Parathyroid adenoma (tissue), 2 donors: ENCODE results near the gene SLC25A26.

Experiments used
- H2AFZ ChIP-seq: fragments of 300-600 bp; sonication (generic); one replicate; pipeline ENCODE4 v1.7.0; 2017; ENCODE audit warnings: antibody characterized with exemption, mild to moderate bottlenecking
- H3K27ac ChIP-seq: fragments of 300-600 bp; sonication (generic); one replicate; pipeline ENCODE4 v1.7.0; 2017
- H3K27me3 ChIP-seq: fragments of 300-600 bp; sonication (generic); one replicate; pipeline ENCODE4 v1.7.0; 2017; ENCODE audit warnings: low read length; ENCODE audit not compliant: control insufficient read depth, insufficient read depth
- H3K36me3 ChIP-seq: fragments of 300-600 bp; sonication (generic); one replicate; pipeline ENCODE4 v1.7.0; 2017; ENCODE audit warnings: low read length; ENCODE audit not compliant: control insufficient read depth, insufficient read depth
- H3K4me1 ChIP-seq: fragments of 300-600 bp; sonication (generic); one replicate; pipeline ENCODE4 v1.7.0; 2017; ENCODE audit warnings: control low read depth
- H3K4me2 ChIP-seq: fragments of 300-600 bp; sonication (generic); one replicate; pipeline ENCODE4 v1.7.0; 2017; ENCODE audit warnings: low read length
- H3K4me3 ChIP-seq: fragments of 300-600 bp; sonication (generic); one replicate; pipeline ENCODE4 v1.7.0; 2017; ENCODE audit warnings: low read depth, low read length
- H3K79me2 ChIP-seq: fragments of 300-600 bp; sonication (generic); one replicate; pipeline ENCODE4 v1.7.0; 2017; ENCODE audit warnings: control low read depth
- H3K9ac ChIP-seq: fragments of 300-600 bp; sonication (generic); one replicate; pipeline ENCODE4 v1.7.0; 2017; ENCODE audit warnings: mild to moderate bottlenecking
- H3K9me3 ChIP-seq: fragments of 300-600 bp; sonication (generic); one replicate; pipeline ENCODE4 v1.7.0; 2017; ENCODE audit warnings: low read length; ENCODE audit not compliant: control insufficient read depth
- CTCF ChIP-seq: fragments of 300-600 bp; sonication (generic); IDR thresholded peaks from one replicate; pipeline ENCODE4 v1.7.0; 2017; ENCODE audit warnings: antibody characterized with exemption, mild to moderate bottlenecking
- donor health status: primary hyperparathyroidism.

SLC25A26 gene

GRCh38 chr3:66409771-66410754, 189.3 kb downstream of the SLC25A26 start:
- no peak overlapping the region for H3K9ac ChIP-seq
- no peaks in the 10 kb centered on the region for H3K36me3 ChIP-seq
- H3K4me2 ChIP-seq: no peak overlapping the region
- H3K4me1 ChIP-seq: no peaks in the 10 kb centered on the region
- H3K4me3 ChIP-seq: no peak overlapping the region
- no peaks in the 10 kb centered on the region for H3K9me3 ChIP-seq
- no peak overlapping the region for H3K27ac ChIP-seq
- TF ChIP-seq CTCF: no peak
- no peak overlapping the region for H2AFZ ChIP-seq
- no peaks in the 10 kb centered on the region for H3K27me3 ChIP-seq
- H3K79me2 ChIP-seq: peaks cover 4% of the 10 kb centered on the region

- Histone ChIP-seq H3K9me3 (no peaks in the 10 kb centered on the region), H3K27ac (no peak overlapping the region), H2AFZ (no peak overlapping the region), H3K4me1 (no peaks in the 10 kb centered on the region), H3K4me2 (no peak overlapping the region), H3K27me3 (no peaks in the 10 kb centered on the region), H3K4me3 (no peak overlapping the region), H3K9ac (no peak overlapping the region), H3K36me3 (no peaks in the 10 kb centered on the region), H3K79me2 (peaks cover 4% of the 10 kb centered on the region)
- no peak for TF ChIP-seq CTCF
These were observed 190.2 kb downstream of the SLC25A26 start for GRCh38 chr3:66410976-66411375.

- no peaks in the 10 kb centered on the region for H3K36me3 ChIP-seq
- H2AFZ ChIP-seq: no peak overlapping the region
- H3K4me2 ChIP-seq: no peak overlapping the region
- H3K4me3 ChIP-seq: no peak overlapping the region
- no peak for TF ChIP-seq CTCF
- no peak overlapping the region for H3K9ac ChIP-seq
- no peak overlapping the region for H3K27ac ChIP-seq
- peaks cover 3% of the 10 kb centered on the region for H3K4me1 ChIP-seq
- no peaks in the 10 kb centered on the region for H3K27me3 ChIP-seq
- H3K9me3 ChIP-seq: no peaks in the 10 kb centered on the region
- H3K79me2 ChIP-seq: peaks cover 4% of the 10 kb centered on the region
These were observed 190.7 kb downstream of the SLC25A26 start for GRCh38 chr3:66411474-66411873.

- Histone ChIP-seq H2AFZ (no peak overlapping the region), H3K79me2 (peaks cover 4% of the 10 kb centered on the region), H3K4me2 (no peak overlapping the region), H3K4me1 (peaks cover 7% of the 10 kb centered on the region), H3K9ac (no peak overlapping the region), H3K36me3 (no peaks in the 10 kb centered on the region), H3K4me3 (no peak overlapping the region), H3K27ac (no peak overlapping the region), H3K9me3 (no peaks in the 10 kb centered on the region), H3K27me3 (no peaks in the 10 kb centered on the region)
- no peak for TF ChIP-seq CTCF
These were observed 191.4 kb downstream of the SLC25A26 start for GRCh38 chr3:66411961-66412887.
